IPS-18c (cell line): ENCODE data around the gene EFNA5.
"Not testable (repeated sequence)": the region's sequence is repeated elsewhere in the genome, so short reads cannot be mapped to it uniquely, and the experiment has no call there.

Experiments used
- H3K4me3 ChIP-seq: 2 replicates; pipeline ENCODE4 v1.7.0; 2013; ENCODE audit warnings: low read depth, mild to moderate bottlenecking, low read length, moderate library complexity; ENCODE audit not compliant: insufficient read depth
- H3K9me3 ChIP-seq: one replicate; pipeline ENCODE4 v1.6.1; 2013; ENCODE audit warnings: mild to moderate bottlenecking, low read length, moderate library complexity; ENCODE audit not compliant: control insufficient read depth, insufficient read depth

Gene EFNA5

GRCh38 chr5:107359033-107359915 is 311.5 kb downstream of the EFNA5 start:
- H3K4me3 ChIP-seq = no peak overlapping the region
- no peaks in the 10 kb centered on the region for H3K9me3 ChIP-seq

DNA sequence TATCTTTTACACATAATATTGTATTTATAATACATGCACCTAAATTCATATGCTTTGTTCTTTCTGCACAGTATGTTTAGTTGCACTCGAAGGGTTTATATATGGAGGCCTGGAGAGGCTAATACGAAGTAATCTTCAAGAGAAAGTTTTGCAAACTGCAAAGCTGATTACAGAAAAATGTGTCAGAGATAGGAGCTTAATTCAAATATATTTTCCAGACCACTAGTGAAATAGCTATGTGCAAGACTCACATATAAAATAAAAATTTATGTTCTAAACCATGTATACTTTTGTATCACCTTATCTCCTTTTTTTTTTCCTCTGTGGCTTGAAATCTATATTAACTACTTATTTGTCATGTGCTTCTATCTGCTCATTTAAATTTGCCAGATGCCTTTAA is 313.8 kb downstream of the EFNA5 start:
- H3K9me3 ChIP-seq = no peaks in the 10 kb centered on the region
- H3K4me3 ChIP-seq = no peak overlapping the region

- H3K9me3 ChIP-seq = no peaks in the 10 kb centered on the region
- no peak overlapping the region for H3K4me3 ChIP-seq
Observed at GRCh38 chr5:107352576-107352975, 318.2 kb downstream of the EFNA5 start.

DNA sequence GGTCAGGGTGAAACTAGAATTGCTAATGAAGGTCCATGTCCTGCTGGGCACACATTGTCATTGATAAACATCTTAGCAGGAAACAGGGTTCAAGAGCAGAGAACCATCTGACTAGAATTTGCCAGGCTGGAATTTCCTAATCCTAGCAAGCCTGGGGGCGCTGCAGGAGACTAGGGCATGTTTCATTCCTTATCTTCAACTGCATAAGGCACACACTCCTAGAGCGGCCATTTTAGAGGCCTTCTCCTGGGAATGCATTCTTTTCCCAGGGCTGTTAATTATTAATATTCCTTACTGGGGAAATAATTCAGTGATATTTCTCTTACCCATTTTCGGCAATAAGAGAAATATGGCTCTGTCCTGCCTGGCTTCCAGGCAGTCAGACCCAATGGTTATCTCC is 324.2 kb downstream of the EFNA5 start:
- H3K9me3 ChIP-seq = not testable (repeated sequence)

GRCh38 chr5:107342371-107342770 is 328.4 kb downstream of the EFNA5 start:
- no peak overlapping the region for H3K4me3 ChIP-seq
- peaks cover 8% of the 10 kb centered on the region for H3K9me3 ChIP-seq

More for the DNA sequence above, 324.2 kb downstream of the EFNA5 start:
- not testable (repeated sequence) for H3K4me3 ChIP-seq

DNA sequence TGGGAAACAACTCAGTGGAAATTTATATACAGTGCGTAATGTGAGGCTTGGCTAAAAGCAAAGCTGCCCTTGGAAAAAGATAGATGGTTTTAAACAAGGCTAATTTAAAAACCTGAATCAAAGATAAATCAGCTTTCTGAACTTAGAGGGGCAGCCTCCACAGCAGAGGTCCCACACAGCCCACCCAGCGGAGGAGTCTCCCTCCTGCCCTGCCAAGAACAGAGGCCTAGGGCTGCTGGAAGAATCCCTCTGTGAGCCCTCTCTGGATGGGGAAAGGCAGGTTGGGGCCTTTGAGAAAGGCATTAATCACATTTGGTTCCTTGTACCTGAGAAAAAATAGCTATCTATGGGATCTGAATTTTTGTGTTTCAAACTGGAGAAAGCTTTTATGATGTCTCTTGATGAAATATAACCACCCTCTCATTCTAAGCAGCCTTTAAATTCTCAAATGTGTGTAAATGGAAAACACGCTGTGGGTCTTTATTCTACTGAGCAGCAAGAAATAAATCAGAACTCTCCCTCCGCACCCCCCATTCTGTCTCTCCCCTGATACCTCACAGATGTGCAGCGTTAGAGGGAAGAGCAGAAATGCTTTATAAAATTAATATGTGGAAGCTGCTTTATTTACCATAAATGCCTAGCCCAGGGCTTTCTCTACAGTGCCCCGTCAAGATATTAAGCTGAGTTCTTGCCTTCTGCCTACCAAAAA is 329.2 kb downstream of the EFNA5 start:
- Histone ChIP-seq H3K4me3 (no peak overlapping the region), H3K9me3 (peaks cover 4% of the 10 kb centered on the region)

GRCh38 chr5:107340631-107341030 is 330.1 kb downstream of the EFNA5 start:
- Histone ChIP-seq H3K4me3 (no peak overlapping the region), H3K9me3 (no peaks in the 10 kb centered on the region)

DNA sequence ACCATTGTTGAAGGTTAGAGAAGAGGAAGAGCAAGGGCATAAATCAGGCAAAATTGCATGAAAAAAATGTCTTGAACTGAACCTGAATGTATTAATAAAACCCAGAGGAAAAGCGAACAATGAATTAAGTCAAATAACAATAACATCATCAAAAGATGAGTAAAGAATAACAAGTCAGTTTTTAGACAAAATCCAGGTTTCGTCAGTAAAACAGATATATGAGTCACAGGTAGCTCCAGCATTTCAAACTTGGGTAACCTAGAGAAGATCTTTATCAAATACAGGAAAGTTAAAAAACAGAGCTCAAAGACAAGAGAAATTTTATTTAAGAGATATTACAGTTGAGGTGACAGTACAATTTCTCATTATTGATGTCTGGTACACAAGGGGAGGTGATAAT is 332.4 kb downstream of the EFNA5 start:
- no peaks in the 10 kb centered on the region for H3K9me3 ChIP-seq
- H3K4me3 ChIP-seq = no peak overlapping the region

DNA sequence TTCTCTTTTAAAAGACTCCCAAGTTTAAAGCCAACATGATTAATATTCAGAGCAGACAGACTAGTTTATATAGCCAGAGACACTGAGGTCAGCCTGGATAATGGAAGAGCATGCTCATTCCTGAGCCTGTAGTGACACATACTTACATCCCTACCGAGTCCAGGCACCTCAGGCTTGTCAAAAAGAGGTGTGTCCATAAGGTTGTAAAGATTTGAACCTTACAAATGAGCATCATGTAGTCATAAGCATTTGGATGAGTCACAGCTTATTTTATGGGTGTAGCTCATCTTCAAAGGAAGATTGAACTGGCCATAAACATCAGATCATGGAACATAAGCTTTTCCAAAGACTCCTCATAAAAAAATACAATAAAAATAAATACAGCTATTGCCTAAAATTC is 333.5 kb downstream of the EFNA5 start:
- H3K4me3 ChIP-seq = no peak overlapping the region
- H3K9me3 ChIP-seq = no peaks in the 10 kb centered on the region

DNA sequence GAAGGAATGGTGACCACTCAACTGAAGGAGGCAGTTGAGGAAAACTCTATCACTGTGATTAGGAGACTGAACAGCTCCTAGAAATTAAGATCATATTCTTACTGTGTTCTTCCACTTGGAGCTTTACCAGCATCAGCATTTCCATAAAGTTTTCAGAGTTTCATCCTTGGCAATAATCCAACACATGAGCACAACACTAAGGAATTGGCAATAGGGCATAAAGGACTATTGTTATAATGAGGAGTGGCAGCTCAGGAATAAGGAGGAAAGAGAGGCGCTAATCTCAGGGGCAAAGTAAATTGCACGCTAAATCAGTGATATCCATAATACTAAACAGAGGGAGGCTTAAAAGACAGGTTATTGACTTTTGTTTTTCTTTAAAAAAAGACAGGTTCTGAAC is 338.9 kb downstream of the EFNA5 start:
- H3K4me3 ChIP-seq = no peak overlapping the region
- H3K9me3 ChIP-seq = no peaks in the 10 kb centered on the region

DNA sequence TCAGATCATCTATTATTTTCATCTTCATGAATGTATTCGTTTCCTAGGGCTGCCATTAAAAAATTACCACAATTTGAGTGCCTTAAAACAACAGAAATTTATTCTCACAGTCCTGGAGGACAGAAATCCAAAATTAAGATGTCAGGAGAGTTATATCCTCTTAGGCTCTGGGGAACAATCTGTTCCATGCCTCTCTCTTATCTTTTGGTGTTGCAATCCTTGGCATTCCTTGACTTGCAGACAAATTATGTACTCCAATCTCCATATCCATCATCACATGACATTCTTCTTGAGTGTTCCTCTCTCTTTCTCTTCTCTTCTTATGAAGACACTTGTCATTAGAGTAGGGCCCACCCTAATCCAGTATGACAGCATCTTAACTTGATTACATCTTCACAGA is 339.4 kb downstream of the EFNA5 start:
- Histone ChIP-seq H3K9me3 (no peaks in the 10 kb centered on the region), H3K4me3 (no peak overlapping the region)

DNA sequence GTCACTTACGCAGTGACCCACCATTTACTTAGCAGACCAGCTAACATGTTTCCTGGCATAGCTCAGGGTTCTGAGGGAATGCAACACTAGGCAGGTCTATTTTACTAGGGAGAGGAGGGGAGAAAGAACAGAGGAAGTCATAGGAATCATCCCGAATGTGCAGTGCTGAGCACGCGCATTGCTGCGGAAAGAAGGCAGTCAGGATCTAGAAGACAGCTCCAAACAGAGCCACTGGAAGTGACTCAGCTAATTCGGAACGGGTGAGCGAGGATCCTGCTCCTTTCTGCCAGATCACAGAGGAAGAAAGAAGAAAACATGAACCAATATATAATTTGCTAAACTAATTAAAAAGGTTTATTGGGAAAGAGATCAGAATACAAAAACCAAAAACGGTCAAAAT is 339.8 kb downstream of the EFNA5 start:
- Histone ChIP-seq H3K9me3 (no peaks in the 10 kb centered on the region), H3K4me3 (no peak overlapping the region)

GRCh38 chr5:107329850-107330249 is 340.9 kb downstream of the EFNA5 start:
- no peak overlapping the region for H3K4me3 ChIP-seq

More at GRCh38 chr5:107329850-107330249, 340.9 kb downstream of the EFNA5 start:
- H3K9me3 ChIP-seq = no peaks in the 10 kb centered on the region
